Stimulated activated naive CD8-positive, alpha-beta T cell treated with anti-CD3 and anti-CD28 coated beads, Interleukin-15, amount 100 ng/mL, for 72 hours (primary cell): Measurements from ENCODE around the gene PXMP4.
A peak's percentile ranks its signal among the peaks of the same experiment; 100 is the strongest.

ENCODE experiments used
- ATAC-seq: fragments of 150-1000 bp; cut with Tn5 transposase; 2 replicates; pipeline ENCODE4 v1.10.0; 2021; ENCODE audit warnings: mild to moderate bottlenecking, moderate library complexity
- DNase-seq, 2 donors: peaks; one replicate each; pipeline ENCODE4 v3.0.0; 2021 to 2022
- H3K27ac Mint-ChIP-seq, 2 donors: one replicate each; pipeline ENCODE4 v1.8.0; 2022; ENCODE audit warnings: mild to moderate bottlenecking in 2 of 2, mixed read lengths in 2 of 2, moderate library complexity in 2 of 2
- H3K27me3 Mint-ChIP-seq: one replicate; pipeline ENCODE4 v1.8.0; 2022; ENCODE audit warnings: mixed read lengths
- H3K4me1 Mint-ChIP-seq: one replicate; pipeline ENCODE4 v1.8.0; 2022; ENCODE audit warnings: mild to moderate bottlenecking, mixed read lengths
- H3K4me3 Mint-ChIP-seq, 2 donors: one replicate each; pipeline ENCODE4 v1.8.0; 2022; ENCODE audit warnings: mild to moderate bottlenecking in 2 of 2, mixed read lengths in 2 of 2, moderate library complexity in 1 of 2
- H3K9me3 Mint-ChIP-seq, 2 donors: one replicate each; pipeline ENCODE4 v1.8.0; 2022; ENCODE audit warnings: mixed read lengths in 2 of 2

PXMP4 gene

GRCh38 chr20:33653900-33654596 lies 66.1 kb downstream of the PXMP4 start:
- H3K4me1 Mint-ChIP-seq = peaks cover 26% of the 10 kb centered on the region
- H3K27ac Mint-ChIP-seq = no peak overlapping the region
- ATAC-seq (no peak), DNase-seq (no peak)
- H3K4me3 Mint-ChIP-seq = no peak overlapping the region
- H3K27me3 Mint-ChIP-seq = no peaks in the 10 kb centered on the region
- no peaks in the 10 kb centered on the region for H3K9me3 Mint-ChIP-seq

GRCh38 chr20:33653218-33653899 lies 66.8 kb downstream of the PXMP4 start:
- peaks cover 27% of the 10 kb centered on the region for H3K4me1 Mint-ChIP-seq
- ATAC-seq (peak; percentile 69), DNase-seq (peak; percentile 51 to 57)
- H3K9me3 Mint-ChIP-seq = no peaks in the 10 kb centered on the region
- H3K4me3 Mint-ChIP-seq = no peak overlapping the region
- peak overlapping the region in 1 of 2 donors; percentile 85 for H3K27ac Mint-ChIP-seq
- no peaks in the 10 kb centered on the region for H3K27me3 Mint-ChIP-seq
